ENCODE data around the gene KCTD10.

Gene KCTD10

GRCh38 chr12:109458086-109458485, 19.0 kb downstream of the KCTD10 start:
- Histone ChIP-seq H3K9ac (ENCODE audit: low read length) (no peak overlapping the region), H3K4me3 (ENCODE audit: low read depth in 1 of 2, low read length in 2 of 2) (no peak overlapping the region), H3K4me1 (ENCODE audit: insufficient read depth, low read length) (peaks cover 74% of the 10 kb centered on the region), H3K9me3 (ENCODE audit: low read length) (no peaks in the 10 kb centered on the region), H3K36me3 (ENCODE audit: insufficient read depth, low read length) (peaks cover 60% of the 10 kb centered on the region), H3K27me3 (ENCODE audit: control insufficient read depth in 1 of 2, insufficient read depth in 2 of 2, low read length in 2 of 2) (no peaks in the 10 kb centered on the region), H3K27ac (ENCODE audit: low read depth, low read length) (peak overlapping the region; percentile 99)

GRCh38 chr12:109455706-109456105, 21.4 kb downstream of the KCTD10 start:
- Histone ChIP-seq H3K9me3 (ENCODE audit: low read length) (no peaks in the 10 kb centered on the region), H3K36me3 (ENCODE audit: insufficient read depth, low read length) (peaks cover 73% of the 10 kb centered on the region), H3K27me3 (ENCODE audit: control insufficient read depth in 1 of 2, insufficient read depth in 2 of 2, low read length in 2 of 2) (no peaks in the 10 kb centered on the region), H3K27ac (ENCODE audit: low read depth, low read length) (peak overlapping the region; percentile 57), H3K9ac (ENCODE audit: low read length) (no peak overlapping the region), H3K4me1 (ENCODE audit: insufficient read depth, low read length) (peaks cover 72% of the 10 kb centered on the region), H3K4me3 (ENCODE audit: low read depth in 1 of 2, low read length in 2 of 2) (no peak overlapping the region)

GRCh38 chr12:109452489-109452888, 24.6 kb downstream of the KCTD10 start:
- Histone ChIP-seq H3K27ac (ENCODE audit: low read depth, low read length) (peak overlapping the region; percentile 75), H3K4me3 (ENCODE audit: low read depth in 1 of 2, low read length in 2 of 2) (no peak overlapping the region), H3K36me3 (ENCODE audit: insufficient read depth, low read length) (peaks cover 66% of the 10 kb centered on the region)

GRCh38 chr12:109451400-109451799, 25.7 kb downstream of the KCTD10 start:
- H3K27me3 ChIP-seq (ENCODE audit: control insufficient read depth in 1 of 2, insufficient read depth in 2 of 2, low read length in 2 of 2), result no peaks in the 10 kb centered on the region
- no peak overlapping the region for H3K9ac ChIP-seq (ENCODE audit: low read length)
- H3K4me3 ChIP-seq (ENCODE audit: low read depth in 1 of 2, low read length in 2 of 2), result no peak overlapping the region
- H3K9me3 ChIP-seq (ENCODE audit: low read length), result no peaks in the 10 kb centered on the region
- H3K36me3 ChIP-seq (ENCODE audit: insufficient read depth, low read length), result peaks cover 61% of the 10 kb centered on the region
- H3K4me1 ChIP-seq (ENCODE audit: insufficient read depth, low read length), result peaks cover 50% of the 10 kb centered on the region
- peak overlapping the region; percentile 75 for H3K27ac ChIP-seq (ENCODE audit: low read depth, low read length)

More at GRCh38 chr12:109452489-109452888, 24.6 kb downstream of the KCTD10 start:
- Histone ChIP-seq H3K9me3 (ENCODE audit: low read length) (no peaks in the 10 kb centered on the region), H3K9ac (ENCODE audit: low read length) (no peak overlapping the region), H3K27me3 (ENCODE audit: control insufficient read depth in 1 of 2, insufficient read depth in 2 of 2, low read length in 2 of 2) (no peaks in the 10 kb centered on the region), H3K4me1 (ENCODE audit: insufficient read depth, low read length) (peaks cover 60% of the 10 kb centered on the region)

GRCh38 chr12:109450980-109451379, 26.1 kb downstream of the KCTD10 start:
- peak overlapping the region; percentile 75 for H3K27ac ChIP-seq (ENCODE audit: low read depth, low read length)
- H3K27me3 ChIP-seq (ENCODE audit: control insufficient read depth in 1 of 2, insufficient read depth in 2 of 2, low read length in 2 of 2), result no peaks in the 10 kb centered on the region
- no peak overlapping the region for H3K4me3 ChIP-seq (ENCODE audit: low read depth in 1 of 2, low read length in 2 of 2)
- peaks cover 48% of the 10 kb centered on the region for H3K4me1 ChIP-seq (ENCODE audit: insufficient read depth, low read length)
- H3K36me3 ChIP-seq (ENCODE audit: insufficient read depth, low read length), result peaks cover 57% of the 10 kb centered on the region
- no peaks in the 10 kb centered on the region for H3K9me3 ChIP-seq (ENCODE audit: low read length)
- H3K9ac ChIP-seq (ENCODE audit: low read length), result no peak overlapping the region

GRCh38 chr12:109449845-109450532, 27.1 kb downstream of the KCTD10 start:
- Histone ChIP-seq H3K36me3 (ENCODE audit: insufficient read depth, low read length) (peaks cover 51% of the 10 kb centered on the region), H3K9me3 (ENCODE audit: low read length) (no peaks in the 10 kb centered on the region), H3K9ac (ENCODE audit: low read length) (no peak overlapping the region), H3K4me1 (ENCODE audit: insufficient read depth, low read length) (peaks cover 42% of the 10 kb centered on the region), H3K4me3 (ENCODE audit: low read depth in 1 of 2, low read length in 2 of 2) (no peak overlapping the region), H3K27me3 (ENCODE audit: control insufficient read depth in 1 of 2, insufficient read depth in 2 of 2, low read length in 2 of 2) (no peaks in the 10 kb centered on the region), H3K27ac (ENCODE audit: low read depth, low read length) (peak overlapping the region; percentile 75)

- Histone ChIP-seq H3K4me3 (ENCODE audit: low read depth in 1 of 2, low read length in 2 of 2) (peak overlapping the region in 1 of 2 donors; percentile 6), H3K27ac (ENCODE audit: low read depth, low read length) (no peak overlapping the region), H3K27me3 (ENCODE audit: control insufficient read depth in 1 of 2, insufficient read depth in 2 of 2, low read length in 2 of 2) (no peaks in the 10 kb centered on the region), H3K4me1 (ENCODE audit: insufficient read depth, low read length) (peaks cover 42% of the 10 kb centered on the region), H3K36me3 (ENCODE audit: insufficient read depth, low read length) (peaks cover 40% of the 10 kb centered on the region), H3K9ac (ENCODE audit: low read length) (no peak overlapping the region), H3K9me3 (ENCODE audit: low read length) (no peaks in the 10 kb centered on the region)
Measured at GRCh38 chr12:109448707-109449390, 28.3 kb downstream of the KCTD10 start.

- H3K4me3 ChIP-seq (ENCODE audit: low read depth in 1 of 2, low read length in 2 of 2), result no peak overlapping the region
- H3K27ac ChIP-seq (ENCODE audit: low read depth, low read length), result no peak overlapping the region
- H3K9me3 ChIP-seq (ENCODE audit: low read length), result no peaks in the 10 kb centered on the region
- no peaks in the 10 kb centered on the region for H3K27me3 ChIP-seq (ENCODE audit: control insufficient read depth in 1 of 2, insufficient read depth in 2 of 2, low read length in 2 of 2)
- no peak overlapping the region for H3K9ac ChIP-seq (ENCODE audit: low read length)
- peaks cover 42% of the 10 kb centered on the region for H3K4me1 ChIP-seq (ENCODE audit: insufficient read depth, low read length)
- peaks cover 34% of the 10 kb centered on the region for H3K36me3 ChIP-seq (ENCODE audit: insufficient read depth, low read length)
Measured at GRCh38 chr12:109448272-109448671, 28.8 kb downstream of the KCTD10 start.

- Histone ChIP-seq H3K27ac (ENCODE audit: low read depth, low read length) (no peak overlapping the region), H3K27me3 (ENCODE audit: control insufficient read depth in 1 of 2, insufficient read depth in 2 of 2, low read length in 2 of 2) (no peaks in the 10 kb centered on the region), H3K36me3 (ENCODE audit: insufficient read depth, low read length) (peaks cover 32% of the 10 kb centered on the region), H3K9me3 (ENCODE audit: low read length) (no peaks in the 10 kb centered on the region), H3K9ac (ENCODE audit: low read length) (no peak overlapping the region), H3K4me3 (ENCODE audit: low read depth in 1 of 2, low read length in 2 of 2) (no peak overlapping the region), H3K4me1 (ENCODE audit: insufficient read depth, low read length) (peaks cover 36% of the 10 kb centered on the region)
Measured at GRCh38 chr12:109447482-109447881, 29.6 kb downstream of the KCTD10 start.

GRCh38 chr12:109446869-109447268, 30.2 kb downstream of the KCTD10 start:
- H3K27me3 ChIP-seq (ENCODE audit: control insufficient read depth in 1 of 2, insufficient read depth in 2 of 2, low read length in 2 of 2), result no peaks in the 10 kb centered on the region
- H3K4me1 ChIP-seq (ENCODE audit: insufficient read depth, low read length), result peaks cover 30% of the 10 kb centered on the region
- no peak overlapping the region for H3K9ac ChIP-seq (ENCODE audit: low read length)
- H3K36me3 ChIP-seq (ENCODE audit: insufficient read depth, low read length), result peaks cover 32% of the 10 kb centered on the region
- no peak overlapping the region for H3K27ac ChIP-seq (ENCODE audit: low read depth, low read length)
- H3K4me3 ChIP-seq (ENCODE audit: low read depth in 1 of 2, low read length in 2 of 2), result no peak overlapping the region
- no peaks in the 10 kb centered on the region for H3K9me3 ChIP-seq (ENCODE audit: low read length)

- H3K36me3 ChIP-seq (ENCODE audit: insufficient read depth, low read length), result peaks cover 22% of the 10 kb centered on the region
- H3K4me3 ChIP-seq (ENCODE audit: low read depth in 1 of 2, low read length in 2 of 2), result no peak overlapping the region
- H3K9ac ChIP-seq (ENCODE audit: low read length), result no peak overlapping the region
- H3K27me3 ChIP-seq (ENCODE audit: control insufficient read depth in 1 of 2, insufficient read depth in 2 of 2, low read length in 2 of 2), result no peaks in the 10 kb centered on the region
- no peaks in the 10 kb centered on the region for H3K9me3 ChIP-seq (ENCODE audit: low read length)
- H3K4me1 ChIP-seq (ENCODE audit: insufficient read depth, low read length), result peaks cover 15% of the 10 kb centered on the region
- H3K27ac ChIP-seq (ENCODE audit: low read depth, low read length), result peak overlapping the region; percentile 2
Measured at GRCh38 chr12:109445191-109445609, 31.9 kb downstream of the KCTD10 start.

Measured in muscle layer of colon (tissue), 2 donors.